Caco-2 (cell line): ENCODE data around the gene LYPLAL1. TPM values are rescaled to one million over a fixed set of nuclear protein-coding genes. Genes with fewer than 3 reads are reported as not detected.

ENCODE experiments used
- BruUV-seq: library from RNA; stranded (reverse); fragments of 400-500 nt; replicated peaks from 2 replicates; lab custom pipeline; 2021; lab: Mats Ljungman, UMichigan
- CTCF ChIA-PET: fragments of 300-600 bp; sonication (Branson Sonifier 250); formaldehyde crosslinking; loops from one replicate; lab custom pipeline; 2022; ENCODE audit warnings: antibody characterized with exemption; lab: Charles Lee
- POLR2A ChIA-PET: fragments of 300-600 bp; sonication (Branson Sonifier 250); formaldehyde crosslinking; loops from one replicate; lab custom pipeline; 2022; ENCODE audit warnings: antibody characterized with exemption; lab: Charles Lee
- DNase-seq, 2 experiments: peaks; one replicate each; pipeline versions ENCODE4 v3.0.0 to v3.0.0-alpha.2; 2020 to 2022
- H3K27me3 ChIP-seq: replicated peaks from 2 replicates; pipeline ENCODE4 v1.6.0; 2011; ENCODE audit warnings: low read length; ENCODE audit not compliant: control insufficient read depth, insufficient read depth
- H3K36me3 ChIP-seq: 2 replicates; pipeline ENCODE4 v1.5.1; 2011; ENCODE audit warnings: low read length; ENCODE audit not compliant: control insufficient read depth, insufficient read depth
- H3K4me1 ChIP-seq: fragments of 250-450 bp; sonication (Bioruptor Pico); 2 replicates; pipeline ENCODE4 v1.5.1; 2020; ENCODE audit warnings: mild to moderate bottlenecking
- H3K4me3 ChIP-seq: 2 replicates; pipeline ENCODE4 v1.5.1; 2011; ENCODE audit warnings: low read depth, mild to moderate bottlenecking, control low read depth, low read length
- H3K9me3 ChIP-seq: fragments of 250-450 bp; sonication (Bioruptor Pico); 2 replicates; pipeline ENCODE4 v1.5.1; 2020; ENCODE audit warnings: mild to moderate bottlenecking, moderate library complexity
- H3K27ac Mint-ChIP-seq: one replicate; pipeline ENCODE4 v1.8.0; 2022; ENCODE audit warnings: mixed read lengths; ENCODE audit not compliant: unreplicated experiment
- H3K27me3 Mint-ChIP-seq: one replicate; pipeline ENCODE4 v1.8.0; 2022; ENCODE audit warnings: mixed read lengths; ENCODE audit not compliant: insufficient read depth, unreplicated experiment
- H3K36me3 Mint-ChIP-seq: one replicate; pipeline ENCODE4 v1.8.0; 2022; ENCODE audit warnings: mild to moderate bottlenecking, mixed read lengths; ENCODE audit not compliant: insufficient read depth, unreplicated experiment
- H3K4me1 Mint-ChIP-seq: one replicate; pipeline ENCODE4 v1.8.0; 2022; ENCODE audit warnings: low read depth, mixed read lengths; ENCODE audit not compliant: unreplicated experiment
- H3K4me3 Mint-ChIP-seq: one replicate; pipeline ENCODE4 v1.8.0; 2022; ENCODE audit warnings: mild to moderate bottlenecking, moderate library complexity, mixed read lengths; ENCODE audit not compliant: unreplicated experiment
- H3K9me3 Mint-ChIP-seq: one replicate; pipeline ENCODE4 v1.8.0; 2022; ENCODE audit warnings: mixed read lengths; ENCODE audit not compliant: unreplicated experiment
- intact Hi-C: fragments of 100-400 bp; cut with micrococcal nuclease; formaldehyde crosslinking; loops from one replicate; pipeline ENCODE4 v1.10.0; 2022; ENCODE audit not compliant: unreplicated experiment
- total RNA-seq: library from RNA; stranded (reverse); gene quantifications from 2 replicates; pipeline ENCODE4 v1.2.3, GENCODE V29; 2022
- TF ChIP-seq, protein P1 (sequence below), 2 experiments: fragments of 200-600 bp in 1 of 2; IDR thresholded peaks; 1 replicate in 1 of 2; 2 replicates in 1 of 2; pipeline versions ENCODE4 v1.5.1 to v1.8.0; 2011 to 2022; ENCODE audit warnings: antibody characterized with exemption in 1 of 2, control low read depth in 1 of 2, inconsistent platforms in 1 of 2, low read depth in 1 of 2, low read length in 1 of 2, mild to moderate bottlenecking in 1 of 2, moderate library complexity in 1 of 2; ENCODE audit not compliant: insufficient read depth in 1 of 2, severe bottlenecking in 1 of 2, unreplicated experiment in 1 of 2

Gene LYPLAL1
- total RNA-seq, 1 experiment from 2014 or later: 20.4 TPM

- no peaks in the 10 kb centered on the region for H3K9me3 ChIP-seq
- no peak for DNase-seq
- TF ChIP-seq, protein P1, sequence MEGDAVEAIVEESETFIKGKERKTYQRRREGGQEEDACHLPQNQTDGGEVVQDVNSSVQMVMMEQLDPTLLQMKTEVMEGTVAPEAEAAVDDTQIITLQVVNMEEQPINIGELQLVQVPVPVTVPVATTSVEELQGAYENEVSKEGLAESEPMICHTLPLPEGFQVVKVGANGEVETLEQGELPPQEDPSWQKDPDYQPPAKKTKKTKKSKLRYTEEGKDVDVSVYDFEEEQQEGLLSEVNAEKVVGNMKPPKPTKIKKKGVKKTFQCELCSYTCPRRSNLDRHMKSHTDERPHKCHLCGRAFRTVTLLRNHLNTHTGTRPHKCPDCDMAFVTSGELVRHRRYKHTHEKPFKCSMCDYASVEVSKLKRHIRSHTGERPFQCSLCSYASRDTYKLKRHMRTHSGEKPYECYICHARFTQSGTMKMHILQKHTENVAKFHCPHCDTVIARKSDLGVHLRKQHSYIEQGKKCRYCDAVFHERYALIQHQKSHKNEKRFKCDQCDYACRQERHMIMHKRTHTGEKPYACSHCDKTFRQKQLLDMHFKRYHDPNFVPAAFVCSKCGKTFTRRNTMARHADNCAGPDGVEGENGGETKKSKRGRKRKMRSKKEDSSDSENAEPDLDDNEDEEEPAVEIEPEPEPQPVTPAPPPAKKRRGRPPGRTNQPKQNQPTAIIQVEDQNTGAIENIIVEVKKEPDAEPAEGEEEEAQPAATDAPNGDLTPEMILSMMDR (IDR thresholded peaks at IDR 0.05; ENCODE audit: insufficient read depth in 1 of 2, low read depth in 1 of 2, low read length in 1 of 2, severe bottlenecking in 1 of 2, unreplicated experiment in 1 of 2): no peak
- peaks cover 19% of the 10 kb centered on the region for H3K4me1 Mint-ChIP-seq
- H3K27me3 Mint-ChIP-seq: no peaks in the 10 kb centered on the region
- intact Hi-C loops: loop anchor here (5.0 to 10.0 kb wide), 3 partner anchors 142 to 826 kb away; partner anchors contain the start of gene TGFB2
- H3K4me3 ChIP-seq: no peak overlapping the region
- H3K27ac Mint-ChIP-seq: no peak overlapping the region
- CTCF ChIA-PET: interaction anchor here (0.6 kb wide), 1 partner anchor 27 kb away, joined by 3 read pairs; no protein-coding TSS in a partner anchor
- no peaks in the 10 kb centered on the region for H3K27me3 ChIP-seq
- H3K4me1 ChIP-seq: 0 out of 2 replicates have a peak, but pooled peaks cover 4% of the 10 kb centered on the region
- POLR2A ChIA-PET: no interaction called here
- H3K36me3 Mint-ChIP-seq: peaks cover 6% of the 10 kb centered on the region
- H3K36me3 ChIP-seq: no peaks in the 10 kb centered on the region
- peak overlapping the region; percentile 96 for H3K4me3 Mint-ChIP-seq
- H3K9me3 Mint-ChIP-seq: no peaks in the 10 kb centered on the region
- BruUV-seq: no TSS peak
Observed at GRCh38 chr1:219172821-219173220, 857 bp upstream of the LYPLAL1 start.

DNA sequence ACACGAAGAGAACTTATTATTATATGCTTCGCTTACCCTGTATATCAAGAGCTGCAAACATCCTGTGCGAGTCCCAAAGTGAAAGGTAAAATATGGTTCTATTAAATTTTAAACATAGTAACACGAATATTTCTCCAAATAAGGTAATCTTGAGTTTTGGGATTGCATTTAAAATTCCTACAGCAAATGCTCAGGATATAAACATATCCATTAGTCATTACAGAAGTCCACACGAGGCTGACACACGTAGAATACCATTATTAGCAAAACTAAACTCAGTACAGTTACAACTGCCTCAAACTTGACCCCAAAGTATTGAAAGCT, 282 bp upstream of the LYPLAL1 start:
- H3K4me1 Mint-ChIP-seq: peaks cover 23% of the 10 kb centered on the region
- no peaks in the 10 kb centered on the region for H3K27me3 Mint-ChIP-seq
- no peak for DNase-seq
- Histone ChIP-seq H3K36me3 (no peaks in the 10 kb centered on the region), H3K4me3 (peak overlapping the region; percentile 75), H3K4me1 (0 out of 2 replicates have a peak, but pooled peaks cover 4% of the 10 kb centered on the region), H3K27me3 (no peaks in the 10 kb centered on the region), H3K9me3 (no peaks in the 10 kb centered on the region)
- H3K4me3 Mint-ChIP-seq: peak overlapping the region; percentile 96
- peaks cover 6% of the 10 kb centered on the region for H3K36me3 Mint-ChIP-seq
- peak overlapping the region; percentile 94 for H3K27ac Mint-ChIP-seq
- CTCF ChIA-PET: no interaction called here
- no TSS peak for BruUV-seq
- POLR2A ChIA-PET: interaction anchor here (0.5 to 1.0 kb wide), 2 partner anchors 9 to 13 kb away, joined by 3 to 4 read pairs; no protein-coding TSS in a partner anchor
- no peaks in the 10 kb centered on the region for H3K9me3 Mint-ChIP-seq
- intact Hi-C loops: loop anchor here (5.0 to 10.0 kb wide), 3 partner anchors 141 to 826 kb away; partner anchors contain the start of gene TGFB2
- TF ChIP-seq, protein P1 (IDR thresholded peaks at IDR 0.05; ENCODE audit: insufficient read depth in 1 of 2, low read depth in 1 of 2, low read length in 1 of 2, severe bottlenecking in 1 of 2, unreplicated experiment in 1 of 2): no peak

DNA sequence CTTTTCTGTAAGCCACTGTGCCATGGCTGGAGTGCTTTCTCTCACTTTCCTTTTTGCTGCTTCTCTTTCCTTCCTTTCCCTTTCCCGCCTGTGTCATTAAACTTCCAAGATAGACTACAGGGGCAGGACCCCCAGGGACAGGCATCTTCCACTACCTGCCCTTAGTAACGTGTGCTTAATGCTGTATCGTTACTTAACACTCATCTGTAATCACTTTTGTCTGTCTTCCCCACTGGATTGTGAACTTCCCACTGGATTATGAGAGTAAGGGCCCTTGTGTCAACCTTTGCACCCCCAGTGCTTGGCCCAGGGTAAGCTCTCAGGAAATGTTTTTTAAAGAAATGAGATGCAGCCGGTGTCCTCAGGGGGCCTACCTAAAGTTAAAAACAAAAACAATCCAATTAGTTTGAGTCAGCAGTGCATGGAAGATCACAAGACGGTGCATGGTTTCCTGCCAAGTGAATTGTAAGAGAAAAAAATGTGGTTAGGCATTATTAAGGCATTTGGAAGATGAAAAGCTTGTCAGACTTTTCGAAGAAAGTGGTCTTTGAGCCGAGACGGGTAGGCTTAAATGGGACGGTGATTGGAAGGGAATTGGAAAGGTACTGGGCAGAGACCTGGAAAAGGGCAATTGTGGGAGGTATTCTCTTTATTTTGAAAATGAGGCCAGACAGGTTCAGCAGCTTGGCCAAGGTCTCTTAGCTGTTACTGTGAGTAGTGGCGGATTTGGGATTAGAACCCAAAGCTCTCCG, 958 bp downstream of the LYPLAL1 start:
- Histone ChIP-seq H3K9me3 (no peaks in the 10 kb centered on the region), H3K36me3 (no peaks in the 10 kb centered on the region), H3K27me3 (no peaks in the 10 kb centered on the region), H3K4me1 (0 out of 2 replicates have a peak, but pooled peaks cover 4% of the 10 kb centered on the region), H3K4me3 (peak overlapping the region; percentile 75)
- peaks cover 6% of the 10 kb centered on the region for H3K36me3 Mint-ChIP-seq
- peaks cover 23% of the 10 kb centered on the region for H3K4me1 Mint-ChIP-seq
- TF ChIP-seq, protein P1 (IDR thresholded peaks at IDR 0.05; ENCODE audit: insufficient read depth in 1 of 2, low read depth in 1 of 2, low read length in 1 of 2, severe bottlenecking in 1 of 2, unreplicated experiment in 1 of 2): no peak
- intact Hi-C loops: loop anchor here (5.0 to 10.0 kb wide), 3 partner anchors 140 to 827 kb away; partner anchors contain the start of gene TGFB2
- no peaks in the 10 kb centered on the region for H3K27me3 Mint-ChIP-seq
- no peak for DNase-seq
- ChIA-PET CTCF (interaction anchor here (0.6 kb wide), 1 partner anchor 836 kb away, joined by 3 read pairs; no protein-coding TSS in a partner anchor), POLR2A (no interaction called here)
- H3K9me3 Mint-ChIP-seq: no peaks in the 10 kb centered on the region
- H3K27ac Mint-ChIP-seq: peak overlapping the region; percentile 94
- no TSS peak for BruUV-seq
- peak overlapping the region; percentile 96 for H3K4me3 Mint-ChIP-seq
